ENCODE results near the gene MAML3. TPM values are rescaled to one million over a fixed set of nuclear protein-coding genes. Genes with fewer than 3 reads are reported as not detected.
"Not testable (repeated sequence)": the region's sequence is repeated elsewhere in the genome, so short reads cannot be mapped to it uniquely, and the experiment has no call there.

The MAML3 gene
- total and polyA plus RNA-seq, 2 of the 13 experiments (the other 11 are each of a cell fraction or from before 2014, with no cell fraction given): 0.05 to 0.13 TPM

- Histone ChIP-seq H3K4me1 (ENCODE audit: insufficient read depth, low read length) (peaks cover 28% of the 10 kb centered on the region), H3K36me3 (replicated peaks in 1 of 2; ENCODE audit: control insufficient read depth in 1 of 2, insufficient read depth in 2 of 2, low read length in 2 of 2) (peaks cover 14 to 80% of the 10 kb centered on the region in 2 experiments), H3K79me2 (ENCODE audit: insufficient read depth, low read length) (peaks cover 48% of the 10 kb centered on the region)
- FAIRE-seq; in situ Hi-C loops (cut with HindIII; ENCODE audit: extremely low pct_ligation_motif_present, low pct_unique_long_range_greater_than_20kb); H2AFZ ChIP-seq (ENCODE audit: low read length); H3K27ac ChIP-seq (ENCODE audit: extremely low read length, insufficient read depth, low read length); BruUV-seq (replicated peaks); intact Hi-C loops (cut with micrococcal nuclease; ENCODE audit: unreplicated experiment); H3K9ac ChIP-seq (ENCODE audit: insufficient read depth, low read depth, low read length); H4K20me1 ChIP-seq (ENCODE audit: insufficient read depth, low read length); H3K4me2 ChIP-seq (ENCODE audit: low read depth, low read length); H3K9me3 ChIP-seq (ENCODE audit: low read length); DNase-seq (ENCODE audit: low spot score); ATAC-seq; H3K27me3 ChIP-seq (ENCODE audit: control insufficient read depth in 1 of 2, insufficient read depth in 2 of 2, low read length in 2 of 2); H3K4me3 ChIP-seq (replicated peaks in 1 of 3; ENCODE audit: insufficient read depth in 1 of 3, low read depth in 2 of 3, low read length in 3 of 3): not testable (repeated sequence)
- WGBS (ENCODE audit: low lambda C conversion rate): 97% methylated on average over 5 of the region's 25 CpGs
- TF ChIP-seq ZBTB33 (CRISPR knock-in tag; IDR thresholded peaks at IDR 0.05): peak; percentile 88
- ChIA-PET POLR2A (interaction anchor here (0.6 to 1.1 kb wide), 2 partner anchors 9 to 33 kb away, joined by 4 to 5 read pairs; partner anchors contain the start of gene MGST2), CTCF (ENCODE audit: low intra/inter-chr PET ratio, low total read pairs) (interaction anchor here (1.1 kb wide), 1 partner anchor 42 kb away, joined by 5 read pairs; no protein-coding TSS in a partner anchor)
Observed at GRCh38 chr4:139698167-139698925, 455.6 kb downstream of the MAML3 start.

GRCh38 chr4:139696491-139696890, 457.5 kb downstream of the MAML3 start:
- BruUV-seq (replicated peaks): no TSS peak
- peaks cover 11 to 64% of the 10 kb centered on the region in 2 experiments for H3K36me3 ChIP-seq (replicated peaks in 1 of 2; ENCODE audit: control insufficient read depth in 1 of 2, insufficient read depth in 2 of 2, low read length in 2 of 2)
- no peaks in the 10 kb centered on the region for H3K27me3 ChIP-seq (ENCODE audit: control insufficient read depth in 1 of 2, insufficient read depth in 2 of 2, low read length in 2 of 2)
- peaks cover 3% of the 10 kb centered on the region; the same call in 1 of the 2 replicates for H4K20me1 ChIP-seq (ENCODE audit: insufficient read depth, low read length)
- no peak for TF ChIP-seq MTF1 (CRISPR knock-in tag; IDR thresholded peaks at IDR 0.05)
- TF ChIP-seq ZNF264 (CRISPR knock-in tag; IDR thresholded peaks at IDR 0.05): no peak
- TF ChIP-seq ATF1 (CRISPR knock-in tag; IDR thresholded peaks at IDR 0.05): no peak
- TF ChIP-seq, protein P1, sequence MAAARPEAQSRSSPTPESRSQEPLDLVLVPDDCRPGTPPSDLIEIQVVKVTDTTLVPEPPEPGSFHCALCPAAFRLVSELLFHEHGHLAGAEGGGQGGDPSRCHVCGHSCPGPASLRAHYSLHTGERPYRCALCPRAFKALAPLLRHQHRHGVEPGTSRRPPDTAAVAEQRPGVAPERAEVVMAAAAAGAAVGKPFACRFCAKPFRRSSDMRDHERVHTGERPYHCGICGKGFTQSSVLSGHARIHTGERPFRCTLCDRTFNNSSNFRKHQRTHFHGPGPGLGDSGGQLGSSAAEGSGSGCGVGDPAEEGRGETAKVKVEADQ (CRISPR knock-in tag; IDR thresholded peaks at IDR 0.05; ENCODE audit: borderline replicate concordance): no peak
- WGBS (ENCODE audit: low lambda C conversion rate): 97% methylated on average over 5 of the region's 5 CpGs
- H3K4me3 ChIP-seq (replicated peaks in 1 of 3; ENCODE audit: insufficient read depth in 1 of 3, low read depth in 2 of 3, low read length in 3 of 3): no peak overlapping the region
- no peak overlapping the region for H3K4me2 ChIP-seq (ENCODE audit: low read depth, low read length)
- POLR2A ChIA-PET: no interaction called here
- in situ Hi-C loops (cut with HindIII; ENCODE audit: extremely low pct_ligation_motif_present, low pct_unique_long_range_greater_than_20kb) (no loop called here), intact Hi-C loops (cut with micrococcal nuclease; ENCODE audit: unreplicated experiment) (no loop called here)
- no peak overlapping the region for H3K9ac ChIP-seq (ENCODE audit: insufficient read depth, low read depth, low read length)
- no peak for ATAC-seq
- no peaks in the 10 kb centered on the region for H3K9me3 ChIP-seq (ENCODE audit: low read length)
- no peak overlapping the region for H2AFZ ChIP-seq (ENCODE audit: low read length)
- H3K27ac ChIP-seq (ENCODE audit: extremely low read length, insufficient read depth, low read length): no peak overlapping the region
- no peak for FAIRE-seq
- H3K4me1 ChIP-seq (ENCODE audit: insufficient read depth, low read length): peaks cover 46% of the 10 kb centered on the region
- no peak for DNase-seq (ENCODE audit: low spot score)
- H3K79me2 ChIP-seq (ENCODE audit: insufficient read depth, low read length): peaks cover 53% of the 10 kb centered on the region
- CTCF ChIA-PET (ENCODE audit: low intra/inter-chr PET ratio, low total read pairs): interaction anchor here (0.9 kb wide), 1 partner anchor 40 kb away, joined by 3 read pairs; no protein-coding TSS in a partner anchor

Data from HepG2 (cell line).